Erythroblast (primary cell): ENCODE measurements around the gene IL4R.

ENCODE experiments used
- GATA1 ChIP-seq: IDR thresholded peaks from 2 replicates; pipeline ENCODE4 v1.6.1; 2011; ENCODE audit warnings: low read depth, mild to moderate bottlenecking, control low read depth, low read length, moderate library complexity
- POLR2A ChIP-seq: IDR thresholded peaks from 2 replicates; pipeline ENCODE4 v1.6.1; 2011; ENCODE audit warnings: mild to moderate bottlenecking, low read length

- TF ChIP-seq POLR2A (no peak), GATA1 (no peak)
These were observed 92.0 kb downstream of the IL4R start for GRCh38 chr16:27405546-27406451.
